Measurements from ENCODE around the gene CHMP4B.

Gene CHMP4B

DNA sequence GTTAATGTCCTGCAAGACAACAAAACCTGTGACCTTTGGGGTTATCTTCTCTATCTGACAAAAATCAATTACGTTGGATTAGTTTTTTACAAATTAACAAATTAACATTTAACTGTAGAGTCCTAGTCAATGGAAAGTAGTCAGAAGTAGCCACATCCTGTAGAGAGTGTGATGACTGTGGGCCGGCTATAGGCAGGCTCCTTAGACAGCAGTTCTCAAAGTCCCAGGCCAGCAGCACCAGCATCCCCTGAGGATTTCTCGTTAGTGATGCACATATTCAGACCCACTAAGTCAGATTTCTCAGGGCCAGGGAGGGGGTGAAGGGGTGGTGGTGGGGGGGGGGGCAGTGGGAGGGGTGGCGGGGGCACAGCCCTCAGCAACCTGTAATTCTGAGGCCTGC lies 42.1 kb upstream of the CHMP4B start:
- no peak for TF ChIP-seq CTCF (IDR thresholded peaks at IDR 0.05)
- no peak for TF ChIP-seq ZFX (IDR thresholded peaks at IDR 0.05; ENCODE audit: borderline replicate concordance)
- no peak overlapping the region for H3K27ac ChIP-seq

GRCh38 chr20:33770005-33770404 lies 41.1 kb upstream of the CHMP4B start:
- H3K27ac ChIP-seq: no peak overlapping the region
- TF ChIP-seq ZFX (IDR thresholded peaks at IDR 0.05; ENCODE audit: borderline replicate concordance): no peak
- TF ChIP-seq CTCF (IDR thresholded peaks at IDR 0.05): no peak

GRCh38 chr20:33771938-33772337 lies 39.2 kb upstream of the CHMP4B start:
- TF ChIP-seq CTCF (IDR thresholded peaks at IDR 0.05): no peak
- TF ChIP-seq ZFX (IDR thresholded peaks at IDR 0.05; ENCODE audit: borderline replicate concordance): no peak
- no peak overlapping the region for H3K27ac ChIP-seq

DNA sequence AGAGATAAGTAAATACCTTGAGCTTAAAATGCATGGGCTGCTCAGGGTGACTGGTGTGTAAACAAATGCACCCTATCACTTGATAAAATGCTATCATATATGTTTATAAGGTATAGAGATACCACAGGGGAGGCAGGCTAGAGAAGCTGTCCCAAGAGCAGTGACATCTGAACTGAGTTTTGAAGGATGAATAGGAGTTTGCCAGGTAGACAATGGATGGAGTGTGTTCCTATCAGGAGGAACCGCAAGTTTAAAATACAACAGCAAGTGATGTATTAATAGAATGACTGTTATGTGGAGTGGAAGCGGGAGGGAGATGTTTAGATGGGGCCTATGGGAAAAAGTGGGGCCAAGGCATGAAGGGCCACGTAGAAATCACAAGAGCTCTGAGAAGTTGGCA lies 38.7 kb upstream of the CHMP4B start:
- TF ChIP-seq ZFX (IDR thresholded peaks at IDR 0.05; ENCODE audit: borderline replicate concordance) (no peak), CTCF (IDR thresholded peaks at IDR 0.05) (no peak)
- no peak overlapping the region for H3K27ac ChIP-seq

DNA sequence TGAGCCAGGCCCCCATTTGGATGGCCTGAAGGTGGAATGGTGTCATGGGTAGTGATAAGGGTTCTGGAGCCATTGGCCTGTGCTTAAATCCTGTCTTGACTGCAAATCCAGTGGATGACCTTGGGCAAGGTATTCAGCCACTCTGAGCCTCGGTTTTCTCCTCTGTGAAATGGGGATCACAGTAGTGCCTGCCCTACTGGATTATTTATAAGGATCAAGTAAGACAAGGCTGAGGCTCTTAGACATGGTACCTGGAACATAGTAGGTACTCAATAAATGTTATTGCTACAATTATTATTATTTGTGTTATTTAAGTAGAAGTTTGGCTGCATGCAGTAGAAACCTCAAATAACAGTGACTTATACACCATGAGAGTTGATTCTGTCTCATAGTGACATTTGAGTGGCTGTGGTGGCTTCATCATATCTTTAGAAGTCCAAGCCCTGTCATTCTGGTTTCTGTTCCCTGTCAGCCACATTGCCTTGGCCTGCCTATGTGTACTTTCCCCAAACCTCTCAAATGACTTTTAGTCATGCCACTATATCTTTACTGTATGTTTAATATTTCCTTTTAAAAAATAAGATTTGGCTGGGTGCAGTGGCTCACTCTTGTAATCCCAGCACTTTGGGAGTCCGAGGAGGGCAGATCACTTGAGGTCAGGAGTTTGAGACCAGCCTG lies 37.6 kb upstream of the CHMP4B start:
- TF ChIP-seq CTCF (IDR thresholded peaks at IDR 0.05) (no peak), ZFX (IDR thresholded peaks at IDR 0.05; ENCODE audit: borderline replicate concordance) (no peak)
- no peak overlapping the region for H3K27ac ChIP-seq

DNA sequence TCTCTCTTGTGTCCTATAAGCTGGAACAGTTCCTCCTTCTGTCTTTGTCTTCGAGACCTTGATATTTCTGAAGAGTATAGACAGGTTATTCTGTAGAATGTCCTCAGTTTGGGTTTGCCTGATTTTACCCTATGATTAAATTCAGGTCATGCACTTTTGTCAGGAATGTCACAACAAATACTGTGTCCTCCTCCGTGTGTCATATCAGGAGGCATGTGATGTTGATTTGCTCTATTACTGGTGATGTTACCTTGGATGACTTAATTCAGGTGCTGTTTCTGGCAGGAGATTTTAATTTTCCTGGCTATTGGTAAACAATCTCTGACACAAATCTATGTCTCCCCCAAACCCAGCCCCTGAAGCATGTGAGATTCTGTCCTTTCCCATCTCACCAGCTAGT lies 33.3 kb upstream of the CHMP4B start:
- TF ChIP-seq CTCF (IDR thresholded peaks at IDR 0.05) (no peak), ZFX (IDR thresholded peaks at IDR 0.05; ENCODE audit: borderline replicate concordance) (no peak)
- no peak overlapping the region for H3K27ac ChIP-seq

- TF ChIP-seq ZFX (IDR thresholded peaks at IDR 0.05; ENCODE audit: borderline replicate concordance) (no peak), CTCF (IDR thresholded peaks at IDR 0.05) (no peak)
- H3K27ac ChIP-seq: no peak overlapping the region
These were observed 30.0 kb upstream of the CHMP4B start for GRCh38 chr20:33781133-33781532.
